ENCODE data around the gene ERN1. TPM values are rescaled to one million over a fixed set of nuclear protein-coding genes. Genes with fewer than 3 reads are reported as not detected.
"Not testable (repeated sequence)": the region's sequence is repeated elsewhere in the genome, so short reads cannot be mapped to it uniquely, and the experiment has no call there.

Gene ERN1
- polyA plus RNA-seq (2013, experiment 1 of 4) = 3.4 TPM
- polyA plus RNA-seq (2013, experiment 2 of 4) = 2.6 TPM
- polyA plus RNA-seq (2013, experiment 3 of 4) = 3.7 TPM
- 2.1 TPM for polyA plus RNA-seq (2013, experiment 4 of 4)

DNA sequence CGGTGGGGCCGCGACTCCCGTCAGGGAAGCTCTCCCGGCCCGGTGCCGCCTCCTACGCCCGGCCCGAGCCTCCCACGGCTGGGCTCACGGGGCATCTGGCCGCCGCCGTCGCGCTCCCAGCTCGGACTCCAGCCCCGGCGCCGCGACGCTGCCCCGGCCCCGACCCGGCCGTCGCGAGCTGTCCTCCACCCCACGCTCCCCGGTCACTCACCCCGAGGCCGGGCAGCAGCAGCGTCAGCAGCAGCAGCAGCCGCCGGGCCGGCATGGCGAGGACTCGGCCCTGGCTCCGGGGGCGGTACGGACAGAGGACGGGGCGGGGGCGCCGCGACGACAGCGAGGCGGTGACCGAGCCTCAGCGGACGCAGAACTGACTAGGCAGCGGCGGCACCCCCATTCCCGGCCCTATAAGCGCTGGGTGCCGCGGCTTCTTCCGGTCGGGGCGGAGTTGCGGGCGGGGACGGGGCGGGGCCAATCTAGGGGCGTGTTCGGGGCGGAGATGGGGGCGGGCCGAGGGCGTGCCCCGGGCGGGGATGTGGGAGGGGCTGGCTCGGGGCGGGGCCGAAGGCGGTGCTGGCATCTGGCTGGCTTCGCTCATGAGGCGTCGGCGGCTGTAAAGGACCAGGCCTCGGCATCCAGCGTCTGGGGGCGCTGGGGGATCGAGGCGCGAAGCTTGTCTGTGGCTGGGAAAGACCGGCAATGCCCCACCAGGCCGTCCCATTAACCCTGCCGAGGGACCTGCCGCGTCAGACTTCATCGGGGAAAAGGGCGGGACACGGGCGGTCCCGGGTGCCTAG is at the start of gene ERN1:
TSS of gene ERN1 (minus strand) at position 380 of the 794 bp plus-strand sequence. CDS start at position 265, 115 bp downstream.
- Histone ChIP-seq H3K36me3 (ENCODE audit: control insufficient read depth, insufficient read depth, low read length) (no peaks in the 10 kb centered on the region), H3K27ac (ENCODE audit: insufficient read depth, low read depth, low read length, poor library complexity, severe bottlenecking) (no peak within 1 kb of the TSS), H3K9me3 (ENCODE audit: control insufficient read depth, low read length) (no peaks in the 10 kb centered on the region), H3K4me3 (ENCODE audit: insufficient read depth, low read depth, low read length) (peak within 1 kb of the TSS; percentile 71), H3K27me3 (ENCODE audit: control insufficient read depth, insufficient read depth, low read length, poor library complexity, severe bottlenecking) (peaks cover 33% of the 10 kb centered on the region), H3K4me1 (ENCODE audit: control insufficient read depth, insufficient read depth, low read length) (peaks cover 3% of the 10 kb centered on the region)
- 1% methylated on average over 98 of the region's 98 CpGs for WGBS, 2 experiments

DNA sequence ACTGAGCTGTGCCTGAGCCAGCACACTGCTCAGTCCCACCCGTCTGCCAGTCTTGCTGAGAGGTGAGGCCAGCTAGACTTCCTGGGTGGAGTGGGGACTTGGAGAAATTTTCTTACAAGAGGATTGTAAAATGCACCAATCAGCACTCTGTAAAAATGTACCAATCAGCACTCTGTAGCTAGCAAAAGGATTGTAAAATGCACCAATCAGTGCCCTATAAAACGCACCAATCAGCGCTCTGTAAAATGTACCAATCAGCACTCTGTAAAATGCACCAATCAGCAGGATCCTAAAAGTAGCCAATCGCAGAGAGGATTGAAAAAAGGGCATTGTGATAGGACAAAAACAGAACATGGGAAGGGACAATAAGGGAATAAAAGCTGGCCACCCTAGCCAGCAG is 49.1 kb upstream of the ERN1 start:
- H3K27me3 ChIP-seq (ENCODE audit: control insufficient read depth, insufficient read depth, low read length, poor library complexity, severe bottlenecking); H3K9me3 ChIP-seq (ENCODE audit: control insufficient read depth, low read length); H3K4me1 ChIP-seq (ENCODE audit: control insufficient read depth, insufficient read depth, low read length); H3K27ac ChIP-seq (ENCODE audit: insufficient read depth, low read depth, low read length, poor library complexity, severe bottlenecking); H3K36me3 ChIP-seq (ENCODE audit: control insufficient read depth, insufficient read depth, low read length); H3K4me3 ChIP-seq (ENCODE audit: insufficient read depth, low read depth, low read length): not testable (repeated sequence)
- WGBS, 2 experiments = 78 to 87% methylated on average over 4 of the region's 4 CpGs

DNA sequence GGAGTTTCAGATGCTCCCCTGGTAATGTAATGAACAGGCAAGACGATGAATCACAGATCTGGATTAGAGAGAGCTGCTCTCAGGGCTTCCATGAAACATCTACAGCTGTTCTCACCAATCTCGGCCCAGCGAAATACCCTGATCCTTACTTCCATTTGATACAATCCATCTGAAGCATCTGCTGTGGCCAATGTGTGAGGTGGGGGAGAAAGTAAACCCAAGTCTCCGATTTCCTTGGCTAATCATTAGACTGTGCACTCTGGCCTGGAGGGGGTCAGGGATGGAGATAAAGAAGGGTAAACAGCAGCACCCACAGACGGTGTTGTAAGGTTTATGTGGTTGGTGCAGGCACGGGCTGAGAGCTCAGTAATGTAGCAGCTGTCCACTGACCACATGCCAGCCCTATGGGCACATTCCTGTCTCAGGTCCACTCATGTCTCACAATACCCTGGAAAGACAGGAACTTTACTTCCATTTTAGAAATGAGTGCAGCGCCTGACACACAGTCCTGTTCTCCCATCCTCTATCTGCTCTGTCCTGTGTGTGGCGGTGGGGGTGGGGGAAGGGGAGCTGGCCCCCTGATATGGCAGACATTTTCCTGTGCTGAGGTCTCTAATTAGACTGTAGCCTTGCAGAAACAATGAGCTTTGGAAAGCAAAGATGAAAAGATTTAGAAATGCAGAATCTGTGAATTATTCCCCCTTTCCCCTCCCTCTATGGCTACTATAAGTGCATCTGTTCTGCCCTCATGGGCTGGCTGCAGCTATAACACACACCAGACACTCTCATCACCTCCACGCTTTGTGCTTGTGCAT is 48.3 kb upstream of the ERN1 start:
- Histone ChIP-seq H3K27ac (ENCODE audit: insufficient read depth, low read depth, low read length, poor library complexity, severe bottlenecking) (no peak overlapping the region), H3K36me3 (ENCODE audit: control insufficient read depth, insufficient read depth, low read length) (no peaks in the 10 kb centered on the region), H3K9me3 (ENCODE audit: control insufficient read depth, low read length) (no peaks in the 10 kb centered on the region), H3K4me3 (ENCODE audit: insufficient read depth, low read depth, low read length) (no peak overlapping the region), H3K27me3 (ENCODE audit: control insufficient read depth, insufficient read depth, low read length, poor library complexity, severe bottlenecking) (no peaks in the 10 kb centered on the region), H3K4me1 (ENCODE audit: control insufficient read depth, insufficient read depth, low read length) (peaks cover 9% of the 10 kb centered on the region)
- 92 to 93% methylated on average over 9 of the region's 9 CpGs for WGBS, 2 experiments

DNA sequence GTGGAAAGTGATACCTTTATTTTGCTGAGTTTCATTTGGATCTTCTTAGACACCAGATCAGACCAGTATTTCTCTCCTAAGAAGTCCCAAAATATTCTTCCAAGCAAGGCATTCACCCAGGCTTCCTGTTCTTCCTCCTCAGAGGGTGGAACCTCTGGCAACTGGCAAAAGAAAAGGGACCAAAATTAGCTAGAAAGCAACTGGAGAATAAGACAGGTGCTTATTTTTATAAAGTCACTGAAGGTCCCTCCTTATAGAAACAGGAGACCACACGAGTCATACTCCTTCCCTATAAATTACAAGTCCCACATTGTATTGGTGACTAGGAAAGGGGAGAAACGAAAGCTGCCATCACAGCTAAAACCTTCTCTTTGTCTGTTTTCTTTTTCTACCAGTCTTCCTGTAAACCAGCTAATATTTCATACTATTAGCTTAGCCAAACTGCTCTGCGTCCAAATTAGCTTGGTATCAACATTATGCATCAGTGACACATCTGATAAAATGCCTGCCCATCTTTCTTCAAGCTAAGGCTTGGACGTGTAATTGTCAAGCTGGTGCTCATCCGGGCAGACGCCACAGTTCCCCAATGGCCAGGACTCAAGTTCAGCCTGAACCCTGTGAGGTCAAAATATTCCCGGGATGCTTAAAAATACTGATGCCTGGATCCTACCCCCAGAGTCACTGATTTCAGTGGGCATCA is 47.5 kb upstream of the ERN1 start:
- Histone ChIP-seq H3K4me1 (ENCODE audit: control insufficient read depth, insufficient read depth, low read length) (peaks cover 9% of the 10 kb centered on the region), H3K27ac (ENCODE audit: insufficient read depth, low read depth, low read length, poor library complexity, severe bottlenecking) (no peak overlapping the region)
- 86 to 89% methylated on average over 7 of the region's 7 CpGs for WGBS, 2 experiments

DNA sequence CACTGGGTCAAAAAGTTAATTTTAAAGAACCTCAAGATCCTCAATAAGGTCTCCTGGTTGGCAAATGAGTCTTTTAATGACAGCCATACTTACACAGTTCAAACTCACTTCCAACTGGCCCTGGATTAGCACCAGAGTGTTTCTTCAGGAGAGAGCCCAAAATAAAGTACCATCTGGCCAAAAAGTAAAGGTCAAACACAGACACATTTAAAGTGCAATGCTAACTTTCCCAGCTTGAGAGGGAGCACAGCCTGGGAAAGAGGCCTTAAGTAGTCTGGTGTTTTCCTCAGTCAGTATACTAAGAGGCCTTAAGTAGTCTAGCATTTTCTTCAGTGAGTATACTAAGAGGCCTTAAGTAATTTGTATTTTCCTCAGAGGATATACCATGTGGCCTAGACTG is 46.6 kb upstream of the ERN1 start:
- Histone ChIP-seq H3K27me3 (ENCODE audit: control insufficient read depth, insufficient read depth, low read length, poor library complexity, severe bottlenecking) (no peaks in the 10 kb centered on the region), H3K9me3 (ENCODE audit: control insufficient read depth, low read length) (no peaks in the 10 kb centered on the region), H3K36me3 (ENCODE audit: control insufficient read depth, insufficient read depth, low read length) (no peaks in the 10 kb centered on the region), H3K4me1 (ENCODE audit: control insufficient read depth, insufficient read depth, low read length) (peaks cover 9% of the 10 kb centered on the region), H3K27ac (ENCODE audit: insufficient read depth, low read depth, low read length, poor library complexity, severe bottlenecking) (no peak overlapping the region), H3K4me3 (ENCODE audit: insufficient read depth, low read depth, low read length) (no peak overlapping the region)

More for the DNA sequence above, 47.5 kb upstream of the ERN1 start:
- no peak overlapping the region for H3K4me3 ChIP-seq (ENCODE audit: insufficient read depth, low read depth, low read length)
- H3K9me3 ChIP-seq (ENCODE audit: control insufficient read depth, low read length) = no peaks in the 10 kb centered on the region
- no peaks in the 10 kb centered on the region for H3K36me3 ChIP-seq (ENCODE audit: control insufficient read depth, insufficient read depth, low read length)
- H3K27me3 ChIP-seq (ENCODE audit: control insufficient read depth, insufficient read depth, low read length, poor library complexity, severe bottlenecking) = no peaks in the 10 kb centered on the region

DNA sequence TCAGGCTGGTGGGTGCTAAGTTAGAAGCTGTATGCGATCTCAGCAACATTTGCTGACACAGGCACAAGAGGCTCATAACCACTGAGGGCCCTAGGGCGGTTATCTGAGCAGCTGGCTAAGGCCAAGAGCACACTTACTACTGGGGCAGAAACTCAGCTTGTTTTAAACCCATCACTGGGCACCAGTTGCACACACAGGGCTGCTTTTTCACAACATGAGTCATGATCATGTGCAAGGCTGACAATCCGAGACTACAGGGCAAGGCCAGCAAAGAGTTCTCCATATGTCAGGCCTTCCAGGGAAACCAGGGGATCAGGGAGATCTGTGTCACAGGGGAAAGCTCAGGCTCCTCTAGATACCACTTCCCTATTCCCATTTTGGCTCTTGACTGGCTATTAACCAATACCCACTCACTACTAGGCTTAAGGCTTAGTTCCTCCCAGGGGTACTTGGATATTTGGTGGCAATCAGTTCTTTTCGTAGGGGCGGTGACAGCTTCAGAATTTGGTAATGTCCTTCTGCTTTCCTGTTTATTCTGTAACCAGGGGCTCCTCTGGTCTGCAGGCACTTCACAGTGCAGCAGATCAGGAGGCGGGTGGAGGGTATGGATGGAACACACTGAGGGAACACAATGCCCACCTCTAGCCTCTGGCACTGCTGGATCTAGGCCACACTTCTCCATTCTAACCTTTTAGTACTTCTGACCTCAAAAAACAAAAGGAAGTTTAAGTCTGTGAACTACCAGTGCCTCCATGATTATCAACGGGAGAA is 44.9 kb upstream of the ERN1 start:
- Histone ChIP-seq H3K4me1 (ENCODE audit: control insufficient read depth, insufficient read depth, low read length) (peaks cover 9% of the 10 kb centered on the region), H3K27me3 (ENCODE audit: control insufficient read depth, insufficient read depth, low read length, poor library complexity, severe bottlenecking) (no peaks in the 10 kb centered on the region), H3K36me3 (ENCODE audit: control insufficient read depth, insufficient read depth, low read length) (no peaks in the 10 kb centered on the region), H3K9me3 (ENCODE audit: control insufficient read depth, low read length) (no peaks in the 10 kb centered on the region), H3K4me3 (ENCODE audit: insufficient read depth, low read depth, low read length) (no peak overlapping the region), H3K27ac (ENCODE audit: insufficient read depth, low read depth, low read length, poor library complexity, severe bottlenecking) (no peak overlapping the region)
- 93 to 95% methylated on average over 7 of the region's 7 CpGs for WGBS, 2 experiments

DNA sequence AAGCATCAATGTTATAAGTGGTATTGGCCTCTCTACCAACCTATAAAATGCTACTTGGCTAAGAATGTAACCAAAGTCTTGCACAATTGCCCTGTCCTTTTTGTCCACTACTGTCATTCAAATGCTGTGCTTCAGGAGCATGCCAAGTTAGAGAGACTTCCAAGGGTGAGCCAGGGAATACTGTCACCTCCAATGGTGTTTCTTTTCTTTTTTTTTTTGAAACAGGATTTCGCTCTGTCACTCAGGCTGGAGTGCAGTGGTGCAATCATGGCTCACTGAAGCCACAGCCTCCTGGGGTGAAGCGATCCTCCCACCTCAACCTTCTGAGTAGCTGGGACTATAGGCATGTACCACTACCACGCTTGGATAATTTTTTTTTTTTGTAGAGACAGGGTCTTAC is 43.7 kb upstream of the ERN1 start:
- H3K27ac ChIP-seq (ENCODE audit: insufficient read depth, low read depth, low read length, poor library complexity, severe bottlenecking) = no peak overlapping the region
- 88 to 91% methylated on average over 3 of the region's 3 CpGs for WGBS, 2 experiments

DNA sequence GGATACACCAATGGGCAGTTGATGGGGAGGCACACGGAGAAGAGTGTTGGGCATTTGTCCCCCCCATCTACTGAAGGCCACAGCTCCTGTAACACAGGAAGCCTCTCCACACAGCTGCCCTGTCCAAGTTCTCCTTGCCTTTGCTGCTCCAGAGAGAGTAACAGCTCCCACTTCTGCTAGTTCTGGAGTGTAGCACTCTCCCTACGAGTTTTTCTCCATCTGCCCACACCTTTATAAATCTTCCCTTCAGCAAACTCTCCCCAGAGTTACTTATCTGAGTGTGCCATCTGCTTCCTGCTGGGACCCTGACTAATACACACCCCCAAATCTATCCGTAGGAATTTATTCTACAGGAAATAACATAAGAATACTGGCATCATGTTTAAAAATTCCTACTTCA is 42.6 kb upstream of the ERN1 start:
- 91 to 93% methylated on average over 3 of the region's 3 CpGs for WGBS, 2 experiments

More for the DNA sequence above, 43.7 kb upstream of the ERN1 start:
- H3K4me1 ChIP-seq (ENCODE audit: control insufficient read depth, insufficient read depth, low read length) = peaks cover 9% of the 10 kb centered on the region
- H3K36me3 ChIP-seq (ENCODE audit: control insufficient read depth, insufficient read depth, low read length) = no peaks in the 10 kb centered on the region
- no peaks in the 10 kb centered on the region for H3K27me3 ChIP-seq (ENCODE audit: control insufficient read depth, insufficient read depth, low read length, poor library complexity, severe bottlenecking)
- H3K9me3 ChIP-seq (ENCODE audit: control insufficient read depth, low read length) = no peaks in the 10 kb centered on the region
- H3K4me3 ChIP-seq (ENCODE audit: insufficient read depth, low read depth, low read length) = no peak overlapping the region

DNA sequence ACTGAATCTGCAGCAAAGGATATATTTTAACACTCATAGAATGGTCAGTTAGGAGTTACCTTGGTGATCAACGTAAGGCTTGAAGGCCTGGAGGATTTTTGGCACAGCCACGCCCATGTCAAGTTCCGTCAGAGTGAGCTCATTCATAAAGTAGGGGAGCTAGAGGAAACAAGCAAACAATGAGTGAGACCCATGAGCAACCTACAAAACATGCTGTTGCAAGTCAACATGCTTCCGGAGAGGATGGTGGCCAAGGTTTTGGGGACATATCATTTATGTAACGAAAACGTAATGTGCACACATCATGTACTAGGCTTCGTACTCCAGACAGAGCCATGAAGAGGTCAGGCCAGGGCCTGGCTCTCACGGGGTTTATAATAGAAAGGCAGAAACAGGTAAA is 41.1 kb upstream of the ERN1 start:
- peaks cover 9% of the 10 kb centered on the region for H3K4me1 ChIP-seq (ENCODE audit: control insufficient read depth, insufficient read depth, low read length)
- no peak overlapping the region for H3K27ac ChIP-seq (ENCODE audit: insufficient read depth, low read depth, low read length, poor library complexity, severe bottlenecking)
- WGBS, 2 experiments = 95 to 96% methylated on average over 8 of the region's 8 CpGs
- no peaks in the 10 kb centered on the region for H3K36me3 ChIP-seq (ENCODE audit: control insufficient read depth, insufficient read depth, low read length)
- H3K27me3 ChIP-seq (ENCODE audit: control insufficient read depth, insufficient read depth, low read length, poor library complexity, severe bottlenecking) = no peaks in the 10 kb centered on the region
- H3K4me3 ChIP-seq (ENCODE audit: insufficient read depth, low read depth, low read length) = no peak overlapping the region
- H3K9me3 ChIP-seq (ENCODE audit: control insufficient read depth, low read length) = no peaks in the 10 kb centered on the region

More for the DNA sequence above, 42.6 kb upstream of the ERN1 start:
- Histone ChIP-seq H3K36me3 (ENCODE audit: control insufficient read depth, insufficient read depth, low read length) (no peaks in the 10 kb centered on the region), H3K27ac (ENCODE audit: insufficient read depth, low read depth, low read length, poor library complexity, severe bottlenecking) (no peak overlapping the region), H3K4me3 (ENCODE audit: insufficient read depth, low read depth, low read length) (no peak overlapping the region), H3K9me3 (ENCODE audit: control insufficient read depth, low read length) (no peaks in the 10 kb centered on the region), H3K4me1 (ENCODE audit: control insufficient read depth, insufficient read depth, low read length) (peaks cover 9% of the 10 kb centered on the region), H3K27me3 (ENCODE audit: control insufficient read depth, insufficient read depth, low read length, poor library complexity, severe bottlenecking) (no peaks in the 10 kb centered on the region)
